LNCAP (cell line): ENCODE measurements around the gene GLIS1.

ENCODE experiments used
- TF ChIP-seq, protein P1 (sequence below): fragments of 450-650 bp; IDR thresholded peaks from 2 replicates; pipeline ENCODE4 v1.5.1; 2017; ENCODE audit warnings: mild to moderate bottlenecking

Gene GLIS1

GRCh38 chr1:53461323-53462044 is 277.5 kb downstream of the GLIS1 start:
- TF ChIP-seq, protein P1, sequence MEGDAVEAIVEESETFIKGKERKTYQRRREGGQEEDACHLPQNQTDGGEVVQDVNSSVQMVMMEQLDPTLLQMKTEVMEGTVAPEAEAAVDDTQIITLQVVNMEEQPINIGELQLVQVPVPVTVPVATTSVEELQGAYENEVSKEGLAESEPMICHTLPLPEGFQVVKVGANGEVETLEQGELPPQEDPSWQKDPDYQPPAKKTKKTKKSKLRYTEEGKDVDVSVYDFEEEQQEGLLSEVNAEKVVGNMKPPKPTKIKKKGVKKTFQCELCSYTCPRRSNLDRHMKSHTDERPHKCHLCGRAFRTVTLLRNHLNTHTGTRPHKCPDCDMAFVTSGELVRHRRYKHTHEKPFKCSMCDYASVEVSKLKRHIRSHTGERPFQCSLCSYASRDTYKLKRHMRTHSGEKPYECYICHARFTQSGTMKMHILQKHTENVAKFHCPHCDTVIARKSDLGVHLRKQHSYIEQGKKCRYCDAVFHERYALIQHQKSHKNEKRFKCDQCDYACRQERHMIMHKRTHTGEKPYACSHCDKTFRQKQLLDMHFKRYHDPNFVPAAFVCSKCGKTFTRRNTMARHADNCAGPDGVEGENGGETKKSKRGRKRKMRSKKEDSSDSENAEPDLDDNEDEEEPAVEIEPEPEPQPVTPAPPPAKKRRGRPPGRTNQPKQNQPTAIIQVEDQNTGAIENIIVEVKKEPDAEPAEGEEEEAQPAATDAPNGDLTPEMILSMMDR: no peak

GRCh38 chr1:53460666-53461322 is 278.2 kb downstream of the GLIS1 start:
- TF ChIP-seq, protein P1: no peak

- TF ChIP-seq, protein P1: no peak
Observed at GRCh38 chr1:53460211-53460634, 278.7 kb downstream of the GLIS1 start.

- TF ChIP-seq, protein P1: no peak
Observed at GRCh38 chr1:53459321-53460175, 279.4 kb downstream of the GLIS1 start, which contains the start of gene DMRTB1. DMRTB1 (plus strand) TSS chr1:53459399; CDS start chr1:53459454, 55 bp downstream.

GRCh38 chr1:53458634-53459033 is 280.3 kb downstream of the GLIS1 start:
- TF ChIP-seq, protein P1: no peak
